ENCODE data around the gene LILRA1. TPM values are rescaled to one million over a fixed set of nuclear protein-coding genes. Genes with fewer than 3 reads are reported as not detected.
"Not testable (repeated sequence)": the region's sequence is repeated elsewhere in the genome, so short reads cannot be mapped to it uniquely, and the experiment has no call there.

LILRA1 gene
- total and polyA plus RNA-seq, 10 of the 15 experiments (the other 5 are each of a cell fraction or from before 2014, with no cell fraction given): 0.04 TPM; not detected in 9

DNA sequence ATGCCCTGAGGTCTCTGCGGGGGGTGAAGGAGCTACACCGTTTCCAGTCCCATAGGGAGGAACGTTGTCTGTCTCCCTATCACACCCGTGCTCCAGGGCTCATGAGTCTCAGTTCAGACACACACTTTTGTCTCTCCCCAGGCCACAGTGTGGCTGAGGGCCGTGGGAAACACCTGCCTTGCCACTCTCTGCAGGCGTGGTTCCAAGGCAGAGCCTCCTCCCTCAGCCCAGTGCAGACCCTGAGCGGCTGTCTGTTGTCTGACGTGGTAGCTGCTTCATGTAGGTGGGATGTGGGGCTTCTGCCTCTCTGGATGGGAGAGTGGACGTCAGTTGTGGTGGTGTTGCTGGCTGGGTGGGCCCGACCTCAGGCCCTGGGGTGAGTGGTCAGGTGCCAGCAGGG, 30.8 kb downstream of the LILRA1 start:
- Histone ChIP-seq H3K4me2 (ENCODE audit: control insufficient read depth, insufficient read depth) (peak overlapping the region; percentile 93), H3K4me3 (peak overlapping the region; percentile 82), H3K27ac (ENCODE audit: control insufficient read depth, insufficient read depth) (peak overlapping the region; percentile 55), H3K36me3 (ENCODE audit: control insufficient read depth in 2 of 2, insufficient read depth in 2 of 2, low read length in 1 of 2) (peaks cover 5 to 29% of the 10 kb centered on the region in 2 experiments; a peak in 3 of 4 replicates), H3K9ac (ENCODE audit: control insufficient read depth, insufficient read depth, low read length) (peak overlapping the region; percentile 56), H3K4me1 (ENCODE audit: control insufficient read depth, insufficient read depth, low read length) (peaks cover 14% of the 10 kb centered on the region), H3K79me2 (ENCODE audit: control insufficient read depth, insufficient read depth, low read length) (peaks cover 96% of the 10 kb centered on the region)
- intact Hi-C loops (cut with micrococcal nuclease; ENCODE audit: unreplicated experiment); POLR2A ChIA-PET; H3K9me3 ChIP-seq (replicated peaks; ENCODE audit: control insufficient read depth, insufficient read depth, low read length); in situ Hi-C loops (cut with MboI); CTCF ChIA-PET; RAD21 ChIA-PET (ENCODE audit: unreplicated experiment); H2AFZ ChIP-seq (ENCODE audit: control insufficient read depth, low read depth, low read length); DNase-seq (ENCODE audit: low read depth, low spot score); FAIRE-seq; H4K20me1 ChIP-seq (ENCODE audit: control insufficient read depth, insufficient read depth); H3K27me3 ChIP-seq (replicated peaks in 1 of 2; ENCODE audit: control insufficient read depth in 2 of 2, insufficient read depth in 2 of 2, low read length in 1 of 2); BruUV-seq (replicated peaks): not testable (repeated sequence)
- peak; percentile 71 for ATAC-seq
- SMC1A ChIA-PET (ENCODE audit: uncharacterized antibody, unreplicated experiment): interaction anchor here (1.6 kb wide), 1 partner anchor 29 kb away, joined by 6 read pairs; no protein-coding TSS in a partner anchor
- WGBS (ENCODE audit: insufficient coverage, insufficient replicate concordance, low lambda C conversion rate, missing lambda C conversion rate): 9% methylated on average over 10 of the region's 10 CpGs
- TF ChIP-seq POLR2A (IDR thresholded peaks at IDR 0.05; ENCODE audit: low read depth, low read length): peak; percentile 33; the same call in 1 of the 2 replicates

DNA sequence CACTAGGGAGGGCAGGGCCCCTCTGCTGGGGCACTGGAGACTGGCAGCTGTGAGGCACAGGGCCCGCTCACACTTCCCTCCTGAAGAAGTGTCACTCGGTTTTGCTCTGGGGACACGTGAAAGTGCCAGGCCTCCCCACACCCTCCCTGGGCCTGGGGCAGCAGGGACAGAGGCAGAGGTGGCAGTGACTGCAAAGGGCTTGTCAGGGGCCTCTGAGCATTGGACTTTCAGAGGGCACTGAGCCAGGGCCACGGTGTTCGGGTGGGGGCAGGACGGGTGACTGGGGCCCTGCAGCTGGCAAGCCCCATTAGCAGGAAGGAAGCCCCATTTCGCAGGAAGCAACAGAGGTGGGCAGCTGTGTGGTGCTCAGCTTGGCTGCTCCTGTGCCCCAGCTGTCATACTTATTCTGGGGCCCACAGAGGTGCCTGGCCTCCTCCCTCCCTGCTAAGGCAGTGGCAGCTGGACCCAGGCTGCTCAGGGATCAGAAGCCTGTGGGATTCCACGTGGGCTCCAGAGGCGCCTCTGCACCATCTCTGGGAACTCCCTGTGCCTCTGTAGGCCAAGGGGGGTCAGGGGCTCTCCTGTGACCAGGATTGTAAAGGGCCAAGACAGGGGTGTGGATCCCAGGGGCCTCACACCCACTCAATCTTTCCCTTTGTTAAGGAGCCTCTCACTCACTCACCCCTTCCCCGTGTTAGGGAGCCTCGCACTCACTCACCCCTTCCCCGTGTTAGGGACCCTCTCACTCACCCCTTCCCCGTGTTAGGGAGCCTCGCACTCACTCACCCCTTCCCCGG, 31.7 kb downstream of the LILRA1 start:
- not testable (repeated sequence) for DNase-seq (ENCODE audit: low read depth, low spot score)
- 29% methylated on average over 14 of the region's 15 CpGs for WGBS (ENCODE audit: insufficient coverage, insufficient replicate concordance, low lambda C conversion rate, missing lambda C conversion rate)

More for the DNA sequence above, 31.7 kb downstream of the LILRA1 start:
- peaks cover 90% of the 10 kb centered on the region for H3K79me2 ChIP-seq (ENCODE audit: control insufficient read depth, insufficient read depth, low read length)
- in situ Hi-C loops (cut with MboI); CTCF ChIA-PET; H3K9me3 ChIP-seq (replicated peaks; ENCODE audit: control insufficient read depth, insufficient read depth, low read length); H3K27ac ChIP-seq (ENCODE audit: control insufficient read depth, insufficient read depth); H3K4me3 ChIP-seq; H3K27me3 ChIP-seq (replicated peaks in 1 of 2; ENCODE audit: control insufficient read depth in 2 of 2, insufficient read depth in 2 of 2, low read length in 1 of 2); H2AFZ ChIP-seq (ENCODE audit: control insufficient read depth, low read depth, low read length); POLR2A ChIA-PET; H3K9ac ChIP-seq (ENCODE audit: control insufficient read depth, insufficient read depth, low read length); BruUV-seq (replicated peaks); intact Hi-C loops (cut with micrococcal nuclease; ENCODE audit: unreplicated experiment); H4K20me1 ChIP-seq (ENCODE audit: control insufficient read depth, insufficient read depth); FAIRE-seq; RAD21 ChIA-PET (ENCODE audit: unreplicated experiment): not testable (repeated sequence)
- TF ChIP-seq IKZF1 (conservative IDR thresholded peaks at IDR 0.05): peak; percentile 50
- peaks cover 5 to 31% of the 10 kb centered on the region in 2 experiments; a peak in 3 of 4 replicates for H3K36me3 ChIP-seq (ENCODE audit: control insufficient read depth in 2 of 2, insufficient read depth in 2 of 2, low read length in 1 of 2)
- H3K4me1 ChIP-seq (ENCODE audit: control insufficient read depth, insufficient read depth, low read length): peaks cover 20% of the 10 kb centered on the region
- SMC1A ChIA-PET (ENCODE audit: uncharacterized antibody, unreplicated experiment): interaction anchor here (0.8 kb wide), 1 partner anchor 8 kb away, joined by 3 read pairs; no protein-coding TSS in a partner anchor
- H3K4me2 ChIP-seq (ENCODE audit: control insufficient read depth, insufficient read depth): peak overlapping the region; percentile 25
- peak; percentile 51 for ATAC-seq

Data from GM12878 (cell line).